Vagina (tissue), 2 donors: ENCODE measurements around the gene PHKB. TPM values are rescaled to one million over a fixed set of nuclear protein-coding genes. Genes with fewer than 3 reads are reported as not detected.

Experiments
- DNase-seq, 2 donors: peaks; one replicate each; pipeline ENCODE4 v3.0.0-alpha.2; 2017; ENCODE audit errors: extremely low spot score in 2 of 2
- H3K27ac ChIP-seq: fragments of 200-600 bp; sonication (generic); one replicate; pipeline ENCODE4 v1.5.1; 2019
- H3K27me3 ChIP-seq: fragments of 200-600 bp; sonication (generic); one replicate; pipeline ENCODE4 v1.5.1; 2019
- H3K36me3 ChIP-seq, 2 donors: fragments of 200-600 bp; sonication (generic); one replicate each; pipeline ENCODE4 v1.5.1; 2017 to 2019
- H3K4me1 ChIP-seq: fragments of 200-600 bp; sonication (generic); one replicate; pipeline ENCODE4 v1.5.1; 2019
- H3K4me3 ChIP-seq, 2 donors: fragments of 200-600 bp; sonication (generic); 1 replicate in 1 of 2; 2 replicates in 1 of 2; pipeline ENCODE4 v1.5.1; 2016 to 2019
- H3K9me3 ChIP-seq: fragments of 200-600 bp; sonication (generic); one replicate; pipeline ENCODE4 v1.5.1; 2019
- CTCF ChIP-seq, 3 experiments: fragments of 450-650 bp in 2 of 3; fragments of 200-600 bp in 1 of 3; sonication (generic) in 1 of 3; IDR thresholded peaks; one replicate each; pipeline ENCODE4 v1.5.1; 2017 to 2019; ENCODE audit warnings: antibody characterized with exemption in 3 of 3, mild to moderate bottlenecking in 2 of 3, moderate library complexity in 2 of 3
- POLR2A ChIP-seq, 2 donors: fragments of 450-650 bp; IDR thresholded peaks; one replicate each; pipeline ENCODE4 v1.6.1; 2017; ENCODE audit warnings: antibody characterized with exemption in 2 of 2, mild to moderate bottlenecking in 2 of 2, moderate library complexity in 2 of 2
- POLR2AphosphoS5 ChIP-seq, 2 donors: sonication (generic); formaldehyde crosslinking; IDR thresholded peaks; one replicate each; pipeline ENCODE4 v1.9.0; 2017; ENCODE audit warnings: antibody characterized with exemption in 2 of 2, mild to moderate bottlenecking in 2 of 2, low read depth in 1 of 2; ENCODE audit not compliant: insufficient read depth in 1 of 2
- intact Hi-C: fragments of 100-400 bp; cut with DNase I; formaldehyde crosslinking; loops from one replicate; pipeline ENCODE4 v1.15.1; 2023
- total RNA-seq: library from RNA; depleted of rRNA; stranded (reverse); fragments of >200 nt; gene quantifications from one replicate; pipeline ENCODE4 v1.2.3, GENCODE V29; 2016

Gene PHKB
- total RNA-seq, 1 donor from 2014 or later = 64.8 TPM

DNA sequence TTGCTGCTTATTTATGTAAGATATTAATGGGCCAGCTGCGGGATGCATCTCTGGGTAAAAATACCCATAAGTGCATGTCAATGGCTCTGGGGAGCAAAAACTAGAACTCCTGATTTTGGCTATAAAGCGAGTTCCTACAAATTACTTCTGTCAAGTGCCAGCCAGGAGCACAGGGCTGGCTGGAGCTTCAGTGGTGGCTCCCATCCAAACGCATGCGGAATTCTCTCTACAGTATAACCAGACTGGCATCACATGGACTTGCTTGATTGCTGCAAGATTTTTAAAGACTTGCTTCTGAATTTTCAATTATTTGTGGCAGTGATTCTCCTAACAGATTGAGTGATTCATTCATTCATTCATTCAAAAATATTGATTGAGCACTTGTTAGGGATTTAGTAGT, 260.9 kb downstream of the PHKB start:
- Histone ChIP-seq H3K4me3 (no peak overlapping the region), H3K9me3 (no peaks in the 10 kb centered on the region), H3K4me1 (no peaks in the 10 kb centered on the region), H3K27me3 (no peaks in the 10 kb centered on the region), H3K27ac (no peak overlapping the region), H3K36me3 (no peaks in the 10 kb centered on the region)
- TF ChIP-seq POLR2A (IDR thresholded peaks at IDR 0.05) (no peak), CTCF (IDR thresholded peaks at IDR 0.05) (no peak), POLR2AphosphoS5 (IDR thresholded peaks at IDR 0.05; ENCODE audit: insufficient read depth in 1 of 2, low read depth in 1 of 2) (no peak)
- DNase-seq = no peak
- intact Hi-C loops = no loop called here

DNA sequence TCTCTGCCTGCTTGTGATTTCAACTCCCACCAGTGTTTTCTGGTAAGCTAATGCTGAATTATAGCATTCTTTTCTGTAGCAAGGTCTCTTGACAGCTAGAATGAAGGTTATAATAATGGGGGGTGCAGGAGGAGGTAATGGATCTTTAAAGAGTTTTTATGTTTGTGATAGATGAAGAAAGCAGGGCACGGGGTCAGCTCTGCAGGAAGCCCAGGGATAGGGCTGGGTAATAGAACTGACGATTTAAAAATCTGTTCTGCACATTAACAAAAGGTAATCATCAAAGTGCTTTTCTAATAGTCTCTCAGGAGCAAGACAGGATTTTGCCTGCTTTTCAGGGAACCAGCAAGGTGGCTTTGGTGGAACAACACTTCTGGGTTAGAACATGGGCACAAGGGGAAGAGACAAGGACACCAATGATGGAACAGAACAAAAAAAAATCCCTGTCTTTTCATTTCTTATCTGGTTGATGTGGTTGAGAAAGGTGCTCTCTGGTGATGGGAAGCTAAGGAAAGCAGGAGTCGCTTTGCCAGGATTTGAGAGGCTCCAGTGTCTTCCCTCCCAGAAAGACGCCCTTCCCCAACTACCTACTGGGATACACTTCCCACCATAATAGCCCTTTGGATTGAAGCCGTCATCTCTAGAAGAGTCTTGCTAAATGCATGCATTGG, 263.1 kb downstream of the PHKB start:
- Histone ChIP-seq H3K27me3 (no peaks in the 10 kb centered on the region), H3K27ac (no peak overlapping the region), H3K4me3 (no peak overlapping the region), H3K9me3 (no peaks in the 10 kb centered on the region), H3K36me3 (no peaks in the 10 kb centered on the region), H3K4me1 (no peaks in the 10 kb centered on the region)
- no peak for TF ChIP-seq POLR2AphosphoS5 (IDR thresholded peaks at IDR 0.05; ENCODE audit: insufficient read depth in 1 of 2, low read depth in 1 of 2)
- TF ChIP-seq CTCF (IDR thresholded peaks at IDR 0.05) = no peak
- no peak for TF ChIP-seq POLR2A (IDR thresholded peaks at IDR 0.05)
- DNase-seq = no peak
- intact Hi-C loops = no loop called here

GRCh38 chr16:47725188-47725695, 264.1 kb downstream of the PHKB start:
- Histone ChIP-seq H3K4me1 (no peaks in the 10 kb centered on the region), H3K4me3 (no peak overlapping the region), H3K27ac (no peak overlapping the region), H3K36me3 (no peaks in the 10 kb centered on the region), H3K27me3 (no peaks in the 10 kb centered on the region), H3K9me3 (no peaks in the 10 kb centered on the region)
- no peak for TF ChIP-seq POLR2A (IDR thresholded peaks at IDR 0.05)
- TF ChIP-seq CTCF (IDR thresholded peaks at IDR 0.05) = no peak
- TF ChIP-seq POLR2AphosphoS5 (IDR thresholded peaks at IDR 0.05; ENCODE audit: insufficient read depth in 1 of 2, low read depth in 1 of 2) = no peak
- intact Hi-C loops = no loop called here
- DNase-seq = no peak

DNA sequence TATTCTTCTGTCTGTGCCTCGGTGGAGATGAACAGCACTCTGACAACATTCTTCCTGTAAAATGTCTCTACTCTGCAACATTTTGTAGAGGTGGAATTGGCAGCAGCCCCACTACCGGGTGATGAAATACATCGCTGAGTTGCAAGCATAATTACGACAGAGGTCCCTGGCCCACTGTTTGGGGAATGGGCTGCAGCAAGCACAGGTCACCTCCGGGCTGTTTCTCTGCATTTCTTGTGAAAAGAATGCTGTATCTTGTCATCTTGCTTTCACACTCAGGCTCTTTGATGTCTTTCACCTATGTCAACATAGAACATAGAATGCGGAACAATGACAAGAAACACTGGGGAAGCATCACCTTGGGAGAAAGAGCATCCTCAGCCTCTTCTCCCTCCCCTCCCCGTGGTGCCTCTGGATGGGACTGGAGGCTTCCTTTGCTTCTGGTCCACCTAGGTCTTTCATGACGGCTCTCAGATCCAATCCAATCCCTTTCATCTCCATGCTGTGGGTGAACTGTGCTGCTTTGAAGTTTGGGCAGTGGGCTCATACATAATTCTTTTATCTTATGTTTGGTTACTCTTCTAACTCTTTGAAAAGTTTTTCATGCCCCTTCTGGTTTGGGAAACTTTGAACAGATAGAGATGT, 265.0 kb downstream of the PHKB start:
- no peaks in the 10 kb centered on the region for H3K36me3 ChIP-seq
- H3K27ac ChIP-seq = no peak overlapping the region
- H3K27me3 ChIP-seq = no peaks in the 10 kb centered on the region
- intact Hi-C loops = no loop called here
- no peaks in the 10 kb centered on the region for H3K4me1 ChIP-seq
- no peak for TF ChIP-seq POLR2AphosphoS5 (IDR thresholded peaks at IDR 0.05; ENCODE audit: insufficient read depth in 1 of 2, low read depth in 1 of 2)
- H3K9me3 ChIP-seq = no peaks in the 10 kb centered on the region
- no peak overlapping the region for H3K4me3 ChIP-seq
- no peak for DNase-seq

DNA sequence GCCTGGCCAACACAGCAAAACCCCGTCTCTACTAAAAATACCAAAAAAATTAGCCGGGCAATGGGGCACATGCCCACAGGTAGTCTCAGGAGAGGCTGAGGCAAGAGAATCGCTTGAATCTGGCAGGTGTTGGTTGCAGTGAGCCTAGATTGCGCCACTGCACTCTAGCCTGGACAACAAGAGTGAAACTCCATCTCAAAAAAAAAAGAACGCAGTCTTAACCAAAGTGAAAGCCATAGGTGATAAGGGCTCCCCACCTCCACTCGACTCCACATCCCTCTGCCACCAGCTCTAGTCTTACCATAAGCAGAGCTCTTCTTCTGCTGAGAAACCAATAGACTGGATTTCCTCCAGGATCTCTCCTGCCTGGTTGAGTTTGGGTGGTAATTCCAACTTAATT, 266.0 kb downstream of the PHKB start:
- H3K4me3 ChIP-seq = no peak overlapping the region
- intact Hi-C loops = no loop called here
- H3K4me1 ChIP-seq = no peaks in the 10 kb centered on the region
- H3K27ac ChIP-seq = no peak overlapping the region
- no peaks in the 10 kb centered on the region for H3K9me3 ChIP-seq
- TF ChIP-seq POLR2A (IDR thresholded peaks at IDR 0.05) (no peak), POLR2AphosphoS5 (IDR thresholded peaks at IDR 0.05; ENCODE audit: insufficient read depth in 1 of 2, low read depth in 1 of 2) (no peak), CTCF (IDR thresholded peaks at IDR 0.05) (no peak)
- H3K36me3 ChIP-seq = no peaks in the 10 kb centered on the region
- no peak for DNase-seq
- no peaks in the 10 kb centered on the region for H3K27me3 ChIP-seq
